Subcutaneous abdominal adipose tissue (tissue), 5 donors: Measurements from ENCODE around the gene TMEM196.
"Not testable (repeated sequence)": the region's sequence is repeated elsewhere in the genome, so short reads cannot be mapped to it uniquely, and the experiment has no call there.

Experiments used
- H3K27ac ChIP-seq: one replicate; pipeline ENCODE4 v1.7.0; 2013; ENCODE audit warnings: low read depth, mild to moderate bottlenecking, inconsistent platforms, low read length, moderate library complexity
- H3K27me3 ChIP-seq, 5 donors: one replicate each; pipeline ENCODE4 v1.7.0; 2013; ENCODE audit warnings: low read length in 5 of 5, inconsistent platforms in 1 of 5; ENCODE audit not compliant: control insufficient read depth in 5 of 5, insufficient read depth in 4 of 5
- H3K36me3 ChIP-seq, 5 donors: one replicate each; pipeline ENCODE4 v1.7.0; 2013; ENCODE audit warnings: low read length in 5 of 5; ENCODE audit not compliant: control insufficient read depth in 5 of 5, insufficient read depth in 5 of 5
- H3K4me1 ChIP-seq, 5 donors: one replicate each; pipeline ENCODE4 v1.7.0; 2013; ENCODE audit warnings: low read length in 5 of 5, mild to moderate bottlenecking in 3 of 5, moderate library complexity in 1 of 5; ENCODE audit not compliant: control insufficient read depth in 5 of 5, insufficient read depth in 5 of 5
- H3K4me3 ChIP-seq, 5 donors: one replicate each; pipeline ENCODE4 v1.7.0; 2013; ENCODE audit warnings: low read length in 5 of 5, low read depth in 1 of 5
- H3K9ac ChIP-seq, 5 donors: one replicate each; pipeline ENCODE4 v1.7.0; 2013; ENCODE audit warnings: low read length in 5 of 5, mild to moderate bottlenecking in 4 of 5, moderate library complexity in 3 of 5
- H3K9me3 ChIP-seq, 5 donors: one replicate each; pipeline ENCODE4 v1.7.0; 2013; ENCODE audit warnings: low read length in 5 of 5; ENCODE audit not compliant: control insufficient read depth in 5 of 5
- donor health status: healthy.
- donor health status: healthy.
- donor health status: healthy.
- donor health status: healthy.
- donor health status: healthy.

The TMEM196 gene

GRCh38 chr7:19689130-19689529 lies 84.3 kb downstream of the TMEM196 start:
- H3K27ac ChIP-seq, H3K36me3 ChIP-seq, H3K9me3 ChIP-seq, H3K4me1 ChIP-seq, H3K27me3 ChIP-seq, H3K4me3 ChIP-seq, H3K9ac ChIP-seq: not testable (repeated sequence)

DNA sequence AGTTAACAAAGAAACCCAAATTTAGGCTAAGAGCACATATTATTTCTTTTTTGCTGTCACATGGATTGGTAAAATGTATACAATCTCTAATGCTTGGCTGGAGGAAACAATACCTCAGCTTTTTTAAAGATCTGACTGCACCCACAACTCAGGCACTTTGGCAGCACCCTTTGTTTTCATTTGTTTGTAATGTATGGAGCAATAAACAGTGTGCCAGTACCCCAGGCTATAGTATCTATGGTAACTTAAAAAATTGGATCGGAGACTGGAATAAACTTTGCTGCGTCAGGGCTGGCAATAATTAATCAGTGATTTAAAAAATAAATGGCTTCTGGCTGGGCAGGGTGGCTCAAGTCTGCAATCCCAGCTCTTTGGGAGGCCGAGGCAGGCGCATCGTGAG lies 91.8 kb downstream of the TMEM196 start:
- Histone ChIP-seq H3K9me3 (no peaks in the 10 kb centered on the region), H3K4me1 (no peaks in the 10 kb centered on the region), H3K27me3 (no peaks in the 10 kb centered on the region), H3K4me3 (no peak overlapping the region), H3K36me3 (no peaks in the 10 kb centered on the region), H3K27ac (no peak overlapping the region), H3K9ac (no peak overlapping the region)

DNA sequence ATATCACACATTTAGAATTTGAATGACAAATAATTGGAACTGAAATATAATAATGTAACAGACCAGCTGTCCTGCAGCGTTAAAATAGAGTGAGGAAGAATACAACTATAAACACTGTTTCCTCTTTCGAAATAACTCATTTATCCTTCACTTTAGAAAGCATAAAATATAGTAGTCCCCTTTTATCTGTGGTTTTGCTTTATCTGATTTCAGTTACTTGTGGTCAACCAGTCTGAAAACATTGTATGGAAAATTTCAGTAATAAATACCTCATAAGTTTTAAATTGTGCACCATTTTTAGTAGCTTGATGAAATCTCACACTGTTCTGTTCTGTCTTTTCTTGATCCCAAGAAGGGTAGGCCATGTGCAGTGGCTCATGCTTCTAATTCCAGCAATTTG lies 96.2 kb downstream of the TMEM196 start:
- H3K9me3 ChIP-seq = no peaks in the 10 kb centered on the region
- H3K9ac ChIP-seq = no peak overlapping the region
- no peaks in the 10 kb centered on the region for H3K36me3 ChIP-seq
- H3K4me1 ChIP-seq = peaks cover 0 to 8% (median 0%) of the 10 kb centered on the region in 5 donors
- no peak overlapping the region for H3K4me3 ChIP-seq
- no peaks in the 10 kb centered on the region for H3K27me3 ChIP-seq
- H3K27ac ChIP-seq = no peak overlapping the region

- no peak overlapping the region for H3K9ac ChIP-seq
- H3K27me3 ChIP-seq = no peaks in the 10 kb centered on the region
- H3K27ac ChIP-seq = no peak overlapping the region
- no peak overlapping the region for H3K4me3 ChIP-seq
- H3K4me1 ChIP-seq = peaks cover 0 to 8% (median 0%) of the 10 kb centered on the region in 5 donors
- H3K9me3 ChIP-seq = no peaks in the 10 kb centered on the region
- H3K36me3 ChIP-seq = no peaks in the 10 kb centered on the region
These were observed 97.6 kb downstream of the TMEM196 start for GRCh38 chr7:19675816-19676215.

GRCh38 chr7:19674266-19674960 lies 99.0 kb downstream of the TMEM196 start:
- Histone ChIP-seq H3K4me3 (no peak overlapping the region), H3K27me3 (no peaks in the 10 kb centered on the region)

GRCh38 chr7:19670806-19671205 lies 102.6 kb downstream of the TMEM196 start:
- no peak overlapping the region for H3K27ac ChIP-seq
- no peaks in the 10 kb centered on the region for H3K36me3 ChIP-seq
- no peak overlapping the region for H3K4me3 ChIP-seq
- H3K27me3 ChIP-seq = no peaks in the 10 kb centered on the region
- no peaks in the 10 kb centered on the region for H3K9me3 ChIP-seq
- peaks cover 0 to 8% (median 0%) of the 10 kb centered on the region in 5 donors for H3K4me1 ChIP-seq
- no peak overlapping the region for H3K9ac ChIP-seq

More at GRCh38 chr7:19674266-19674960, 99.0 kb downstream of the TMEM196 start:
- no peak overlapping the region for H3K9ac ChIP-seq
- no peak overlapping the region for H3K27ac ChIP-seq
- H3K4me1 ChIP-seq = peaks cover 0 to 8% (median 0%) of the 10 kb centered on the region in 5 donors
- no peaks in the 10 kb centered on the region for H3K9me3 ChIP-seq
- H3K36me3 ChIP-seq = no peaks in the 10 kb centered on the region
